ENCODE data around the gene AMN1. TPM values are rescaled to one million over a fixed set of nuclear protein-coding genes. Genes with fewer than 3 reads are reported as not detected.

Gene AMN1
- polyA plus RNA-seq (2013, experiment 1 of 2): 8.7 TPM
- polyA plus RNA-seq (2013, experiment 2 of 2): 7.9 TPM

DNA sequence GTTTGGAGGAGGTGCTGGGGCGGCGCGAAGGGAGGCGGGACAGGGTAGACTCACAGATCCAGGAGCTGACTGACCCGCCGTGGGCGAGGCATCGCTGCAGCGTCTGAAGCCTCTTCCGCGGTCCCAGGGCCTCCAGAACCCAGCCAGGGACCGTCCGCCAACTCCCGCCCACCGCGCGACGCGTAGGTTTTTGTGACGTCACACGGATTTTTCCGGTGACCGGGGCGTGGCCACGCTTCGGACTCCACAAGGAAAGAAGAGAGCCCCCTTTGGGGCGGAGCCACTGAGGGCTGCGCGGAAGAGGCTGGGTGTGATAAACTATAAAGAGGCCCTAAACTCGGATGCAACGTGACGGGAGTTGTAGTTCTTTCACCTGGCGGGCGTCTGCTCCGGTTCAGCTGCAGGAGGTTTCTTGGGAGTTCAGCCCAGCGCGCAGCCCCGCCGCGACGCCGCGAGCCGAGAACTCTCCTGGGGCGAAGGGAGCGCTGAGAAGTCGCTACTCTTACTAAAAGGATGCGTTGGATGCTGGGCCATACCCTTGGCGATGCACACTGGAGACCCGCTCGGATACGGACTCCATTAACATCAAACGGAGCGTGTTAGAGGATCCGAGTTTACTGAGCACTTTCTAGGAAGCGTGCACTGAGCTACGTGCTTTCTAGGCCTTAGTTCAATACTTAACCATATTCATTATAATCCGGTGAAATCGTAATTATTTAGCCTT, at the start of gene AMN1:
AMN1 (minus strand) TSS at position 105 of the 724 bp plus-strand sequence; CDS start at position 92, 13 bp downstream.
- H3K56ac ChIP-seq (ENCODE audit: low read length): peak within 1 kb of the TSS; percentile 91
- peak within 1 kb of the TSS; percentile 79 for H3K9ac ChIP-seq (ENCODE audit: low read length)
- H2BK5ac ChIP-seq (ENCODE audit: low read length): peak within 1 kb of the TSS; percentile 71
- peak within 1 kb of the TSS; percentile 15 for H3K18ac ChIP-seq (ENCODE audit: low read length)
- peaks cover 4% of the 10 kb centered on the region for H3K4me1 ChIP-seq (ENCODE audit: control insufficient read depth, low read depth, low read length)
- no CpG with 5 or more reads among the region's 59 CpGs for WGBS (ENCODE audit: extremely low coverage, insufficient coverage, low lambda C conversion rate)
- H2BK120ac ChIP-seq (ENCODE audit: low read depth, low read length): no peak within 1 kb of the TSS
- no peaks in the 10 kb centered on the region for H3K27me3 ChIP-seq (ENCODE audit: insufficient read depth, low read length, poor library complexity)
- no peak within 1 kb of the TSS for H2BK15ac ChIP-seq (replicated peaks; ENCODE audit: low read depth)
- H2AK5ac ChIP-seq (ENCODE audit: low read length): no peak within 1 kb of the TSS
- no peaks in the 10 kb centered on the region for H3K79me1 ChIP-seq (ENCODE audit: low read length)
- H3K23ac ChIP-seq (ENCODE audit: low read length): no peak within 1 kb of the TSS
- peak; percentile 100 for DNase-seq
- H4K5ac ChIP-seq (ENCODE audit: low read length): no peak within 1 kb of the TSS
- peak within 1 kb of the TSS; percentile 71 for H3K27ac ChIP-seq (ENCODE audit: low read depth, low read length)
- H3K4me2 ChIP-seq (ENCODE audit: low read length): peak within 1 kb of the TSS; percentile 75
- H3K4ac ChIP-seq (ENCODE audit: low read depth, low read length): peak within 1 kb of the TSS; percentile 73
- peak within 1 kb of the TSS; percentile 74 for H3K4me3 ChIP-seq (ENCODE audit: low read length)
- H3K79me2 ChIP-seq (ENCODE audit: control insufficient read depth, insufficient read depth, low read length): no peaks in the 10 kb centered on the region
- H3K36me3 ChIP-seq (ENCODE audit: control insufficient read depth, insufficient read depth, low read length): no peaks in the 10 kb centered on the region
- H4K8ac ChIP-seq (ENCODE audit: low read depth, low read length): no peak within 1 kb of the TSS

DNA sequence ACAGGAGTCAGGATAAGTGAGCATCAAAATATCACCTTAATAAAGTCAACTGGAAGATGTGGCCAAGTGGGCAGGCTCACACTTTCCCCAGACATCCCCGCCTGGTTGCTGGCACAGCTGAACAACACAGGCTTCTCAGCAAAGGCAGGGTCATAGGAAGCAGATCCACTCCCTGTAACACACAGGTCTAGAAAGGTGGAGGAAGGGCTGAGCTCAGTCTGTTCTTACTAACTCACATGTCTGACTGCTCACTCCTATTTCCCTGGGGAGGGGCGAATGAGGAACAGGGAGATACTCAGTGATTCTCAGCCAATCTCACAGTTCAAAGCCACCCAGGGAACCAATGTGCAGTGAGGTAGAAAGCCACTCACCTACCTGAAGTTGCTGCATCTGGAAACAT, 45.0 kb upstream of the AMN1 start:
- Histone ChIP-seq H3K27me3 (ENCODE audit: insufficient read depth, low read length, poor library complexity) (no peaks in the 10 kb centered on the region), H3K56ac (ENCODE audit: low read length) (no peak overlapping the region), H3K36me3 (ENCODE audit: control insufficient read depth, insufficient read depth, low read length) (no peaks in the 10 kb centered on the region), H3K4me2 (ENCODE audit: low read length) (no peak overlapping the region), H3K4me1 (ENCODE audit: control insufficient read depth, low read depth, low read length) (peaks cover 2% of the 10 kb centered on the region), H4K5ac (ENCODE audit: low read length) (no peak overlapping the region), H2BK120ac (ENCODE audit: low read depth, low read length) (no peak overlapping the region), H3K4ac (ENCODE audit: low read depth, low read length) (no peak overlapping the region), H2AK5ac (ENCODE audit: low read length) (no peak overlapping the region), H3K79me1 (ENCODE audit: low read length) (no peaks in the 10 kb centered on the region), H3K18ac (ENCODE audit: low read length) (no peak overlapping the region), H3K79me2 (ENCODE audit: control insufficient read depth, insufficient read depth, low read length) (no peaks in the 10 kb centered on the region), H3K9ac (ENCODE audit: low read length) (no peak overlapping the region), H3K4me3 (ENCODE audit: low read length) (no peak overlapping the region), H2BK15ac (replicated peaks; ENCODE audit: low read depth) (no peak overlapping the region), H3K27ac (ENCODE audit: low read depth, low read length) (no peak overlapping the region), H2BK5ac (ENCODE audit: low read length) (no peak overlapping the region), H4K8ac (ENCODE audit: low read depth, low read length) (no peak overlapping the region), H3K23ac (ENCODE audit: low read length) (no peak overlapping the region)
- DNase-seq: no peak
- no CpG with 5 or more reads among the region's 2 CpGs for WGBS (ENCODE audit: extremely low coverage, insufficient coverage, low lambda C conversion rate)

DNA sequence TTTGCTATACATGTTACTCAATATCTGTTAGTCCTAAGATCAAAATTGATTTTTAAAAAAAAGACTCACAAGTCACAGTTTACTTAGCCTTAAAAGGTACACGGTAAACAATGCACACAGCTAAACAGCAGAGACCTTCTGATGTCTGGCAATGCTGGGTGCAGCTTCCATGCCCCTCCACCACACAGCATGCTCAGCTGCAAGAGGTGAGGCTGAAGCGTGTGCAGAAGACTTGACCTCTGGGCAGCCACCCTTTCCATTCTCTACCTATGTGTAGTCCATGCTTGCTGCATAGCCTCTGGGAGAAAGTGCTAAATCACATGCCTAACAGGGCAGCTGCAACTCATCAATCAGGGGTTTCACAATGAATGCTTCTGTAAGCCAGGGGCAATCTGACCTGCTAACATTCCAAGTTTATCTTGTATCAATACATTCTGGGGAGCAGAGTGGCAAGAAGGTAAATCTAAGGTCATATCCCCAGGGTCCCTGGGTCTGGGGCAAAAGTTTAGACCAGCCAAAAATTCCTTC, 44.5 kb upstream of the AMN1 start:
- H4K5ac ChIP-seq (ENCODE audit: low read length): no peak overlapping the region
- no peak overlapping the region for H4K8ac ChIP-seq (ENCODE audit: low read depth, low read length)
- peak; percentile 68 for DNase-seq
- no peak overlapping the region for H2BK5ac ChIP-seq (ENCODE audit: low read length)
- no peak overlapping the region for H3K27ac ChIP-seq (ENCODE audit: low read depth, low read length)
- H3K27me3 ChIP-seq (ENCODE audit: insufficient read depth, low read length, poor library complexity): no peaks in the 10 kb centered on the region
- H3K4me1 ChIP-seq (ENCODE audit: control insufficient read depth, low read depth, low read length): peaks cover 2% of the 10 kb centered on the region
- no peak overlapping the region for H2BK15ac ChIP-seq (replicated peaks; ENCODE audit: low read depth)
- no peak overlapping the region for H3K4me3 ChIP-seq (ENCODE audit: low read length)
- H3K56ac ChIP-seq (ENCODE audit: low read length): no peak overlapping the region
- no CpG with 5 or more reads among the region's 2 CpGs for WGBS (ENCODE audit: extremely low coverage, insufficient coverage, low lambda C conversion rate)
- no peak overlapping the region for H3K23ac ChIP-seq (ENCODE audit: low read length)
- no peaks in the 10 kb centered on the region for H3K79me2 ChIP-seq (ENCODE audit: control insufficient read depth, insufficient read depth, low read length)
- no peaks in the 10 kb centered on the region for H3K36me3 ChIP-seq (ENCODE audit: control insufficient read depth, insufficient read depth, low read length)
- no peak overlapping the region for H3K18ac ChIP-seq (ENCODE audit: low read length)
- H2AK5ac ChIP-seq (ENCODE audit: low read length): no peak overlapping the region
- H3K4ac ChIP-seq (ENCODE audit: low read depth, low read length): no peak overlapping the region
- H3K4me2 ChIP-seq (ENCODE audit: low read length): no peak overlapping the region
- H2BK120ac ChIP-seq (ENCODE audit: low read depth, low read length): no peak overlapping the region
- no peak overlapping the region for H3K9ac ChIP-seq (ENCODE audit: low read length)
- H3K79me1 ChIP-seq (ENCODE audit: low read length): no peaks in the 10 kb centered on the region

DNA sequence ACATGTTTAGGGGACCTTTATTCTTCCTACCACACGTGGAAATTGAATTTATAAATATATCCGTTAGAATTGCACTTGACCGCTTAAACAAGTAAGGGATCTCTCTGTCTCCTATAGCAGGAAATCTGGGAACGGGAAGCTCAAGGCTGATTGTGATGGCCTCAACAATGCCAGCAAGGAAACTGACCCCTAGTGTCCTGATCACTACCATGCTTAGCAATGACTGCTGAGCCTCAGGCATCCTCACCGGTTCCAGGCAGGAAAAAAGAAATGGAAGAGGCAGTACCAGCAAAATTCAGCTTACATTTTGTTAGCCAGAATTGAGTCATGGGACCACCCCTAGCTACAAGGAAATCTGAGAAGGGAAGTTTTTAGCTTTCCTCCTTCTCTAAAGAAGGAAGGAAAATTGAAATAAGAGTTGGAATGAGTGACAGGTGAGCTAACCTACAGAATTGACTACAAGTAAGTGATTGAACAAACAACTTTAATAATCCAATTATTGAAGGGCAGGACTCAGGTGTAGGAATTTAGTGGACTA, 43.9 kb upstream of the AMN1 start:
- Histone ChIP-seq H2AK5ac (ENCODE audit: low read length) (no peak overlapping the region), H4K5ac (ENCODE audit: low read length) (no peak overlapping the region), H3K56ac (ENCODE audit: low read length) (no peak overlapping the region), H3K27ac (ENCODE audit: low read depth, low read length) (no peak overlapping the region), H3K36me3 (ENCODE audit: control insufficient read depth, insufficient read depth, low read length) (no peaks in the 10 kb centered on the region), H2BK5ac (ENCODE audit: low read length) (no peak overlapping the region), H3K4ac (ENCODE audit: low read depth, low read length) (no peak overlapping the region), H3K18ac (ENCODE audit: low read length) (no peak overlapping the region), H3K9ac (ENCODE audit: low read length) (no peak overlapping the region), H3K27me3 (ENCODE audit: insufficient read depth, low read length, poor library complexity) (no peaks in the 10 kb centered on the region), H3K23ac (ENCODE audit: low read length) (no peak overlapping the region), H2BK120ac (ENCODE audit: low read depth, low read length) (no peak overlapping the region), H3K4me1 (ENCODE audit: control insufficient read depth, low read depth, low read length) (peaks cover 2% of the 10 kb centered on the region), H3K79me2 (ENCODE audit: control insufficient read depth, insufficient read depth, low read length) (no peaks in the 10 kb centered on the region), H4K8ac (ENCODE audit: low read depth, low read length) (no peak overlapping the region), H3K4me2 (ENCODE audit: low read length) (no peak overlapping the region), H3K4me3 (ENCODE audit: low read length) (no peak overlapping the region), H3K79me1 (ENCODE audit: low read length) (no peaks in the 10 kb centered on the region), H2BK15ac (replicated peaks; ENCODE audit: low read depth) (no peak overlapping the region)
- DNase-seq: peak; percentile 58
- WGBS (ENCODE audit: extremely low coverage, insufficient coverage, low lambda C conversion rate): no CpG with 5 or more reads among the region's 5 CpGs

DNA sequence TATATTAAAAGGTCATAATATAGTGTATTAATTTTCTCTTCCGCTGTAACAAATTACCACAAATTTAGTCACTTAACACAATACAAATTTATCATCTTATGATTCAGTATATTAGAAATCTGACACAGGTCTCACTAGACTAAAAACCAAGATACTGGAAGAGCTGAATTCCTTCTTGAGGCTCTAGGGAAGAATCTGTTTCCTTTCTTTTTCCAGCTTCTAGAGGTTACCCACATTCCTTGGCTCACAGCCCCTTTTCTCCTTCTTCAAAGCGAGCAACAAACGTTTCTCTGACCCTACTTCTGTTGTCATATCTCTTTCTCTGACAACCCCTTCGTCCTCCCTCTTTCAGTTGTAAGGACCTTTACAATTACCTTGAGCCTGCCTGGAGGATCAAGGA, 43.4 kb upstream of the AMN1 start:
- no peak for DNase-seq
- H3K27ac ChIP-seq (ENCODE audit: low read depth, low read length): no peak overlapping the region
- no peaks in the 10 kb centered on the region for H3K79me2 ChIP-seq (ENCODE audit: control insufficient read depth, insufficient read depth, low read length)
- no peak overlapping the region for H2BK5ac ChIP-seq (ENCODE audit: low read length)
- H4K5ac ChIP-seq (ENCODE audit: low read length): no peak overlapping the region
- no peak overlapping the region for H4K8ac ChIP-seq (ENCODE audit: low read depth, low read length)
- H3K9ac ChIP-seq (ENCODE audit: low read length): no peak overlapping the region
- no peak overlapping the region for H3K18ac ChIP-seq (ENCODE audit: low read length)
- H3K4me3 ChIP-seq (ENCODE audit: low read length): no peak overlapping the region
- WGBS (ENCODE audit: extremely low coverage, insufficient coverage, low lambda C conversion rate): no CpG with 5 or more reads among the region's 4 CpGs
- no peaks in the 10 kb centered on the region for H3K36me3 ChIP-seq (ENCODE audit: control insufficient read depth, insufficient read depth, low read length)
- no peak overlapping the region for H3K23ac ChIP-seq (ENCODE audit: low read length)
- H3K4ac ChIP-seq (ENCODE audit: low read depth, low read length): no peak overlapping the region
- H3K4me2 ChIP-seq (ENCODE audit: low read length): no peak overlapping the region
- no peaks in the 10 kb centered on the region for H3K79me1 ChIP-seq (ENCODE audit: low read length)
- H3K56ac ChIP-seq (ENCODE audit: low read length): no peak overlapping the region
- H2AK5ac ChIP-seq (ENCODE audit: low read length): no peak overlapping the region
- no peaks in the 10 kb centered on the region for H3K27me3 ChIP-seq (ENCODE audit: insufficient read depth, low read length, poor library complexity)
- H3K4me1 ChIP-seq (ENCODE audit: control insufficient read depth, low read depth, low read length): peaks cover 2% of the 10 kb centered on the region
- peak overlapping the region; percentile 67 for H2BK15ac ChIP-seq (replicated peaks; ENCODE audit: low read depth)
- H2BK120ac ChIP-seq (ENCODE audit: low read depth, low read length): no peak overlapping the region
